Measurements from ENCODE around the gene PARD3.

The PARD3 gene

DNA sequence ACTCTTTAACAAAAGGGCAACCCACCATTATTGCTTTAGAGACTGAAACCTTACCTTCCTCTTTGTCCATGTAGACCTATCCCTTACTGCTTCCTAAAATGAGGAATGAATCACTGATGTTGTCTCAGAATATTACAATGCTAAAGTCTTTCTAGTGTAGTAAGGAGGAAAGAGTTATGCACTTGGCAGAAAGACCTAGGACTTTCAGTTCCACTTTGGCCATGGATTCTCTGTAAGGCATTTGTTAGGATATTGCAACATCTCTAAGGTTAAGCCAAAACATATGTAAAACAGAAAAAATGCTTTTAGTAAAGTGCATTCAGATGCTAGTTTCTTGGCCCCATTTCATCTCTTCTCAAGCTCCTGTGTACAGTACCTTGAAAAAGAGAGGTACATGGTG lies 230.9 kb downstream of the PARD3 start:
- Histone ChIP-seq H3K9me3 (ENCODE audit: control insufficient read depth, low read length) (no peaks in the 10 kb centered on the region), H3K4me1 (ENCODE audit: control insufficient read depth, insufficient read depth, low read length, poor library complexity, severe bottlenecking) (peaks cover 12% of the 10 kb centered on the region), H3K4me3 (ENCODE audit: extremely low read depth, insufficient read depth, low read length, poor library complexity, severe bottlenecking) (no peak overlapping the region), H3K27ac (ENCODE audit: low read depth, low read length, severe bottlenecking) (no peak overlapping the region), H3K36me3 (ENCODE audit: control insufficient read depth, insufficient read depth, low read length) (no peaks in the 10 kb centered on the region)

DNA sequence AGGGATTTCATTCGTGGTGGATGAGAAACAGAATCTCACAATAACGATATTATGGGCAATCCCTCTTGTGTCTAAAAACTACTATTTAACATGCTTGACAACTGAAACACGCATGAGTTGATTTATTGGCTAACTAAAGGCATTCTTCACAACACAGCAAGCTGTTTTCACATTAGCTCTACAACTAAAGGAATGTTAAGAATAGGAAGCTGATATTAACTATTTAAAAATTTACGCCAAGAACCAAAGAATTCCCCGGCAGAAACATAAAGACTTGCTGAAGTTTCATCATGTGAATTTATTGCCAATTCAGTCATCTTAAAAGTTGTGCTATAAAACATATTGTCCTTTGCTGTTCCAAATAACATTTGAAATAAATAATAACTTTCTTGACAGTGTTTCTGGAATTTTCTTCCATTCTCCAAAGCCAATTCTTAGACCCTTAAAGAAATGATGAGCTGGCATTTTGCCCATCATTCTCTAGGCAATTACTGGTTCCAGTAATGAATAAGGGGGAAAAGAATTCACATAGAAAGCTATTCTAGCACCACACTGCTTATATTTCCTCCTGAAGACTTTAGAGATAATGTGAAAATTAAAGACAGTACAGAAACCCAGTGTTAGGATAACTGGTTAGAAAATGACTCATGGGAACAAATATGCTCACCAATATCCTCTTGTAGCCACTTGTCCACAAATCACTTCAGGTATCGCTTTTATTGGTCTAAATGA lies 233.1 kb downstream of the PARD3 start:
- no peaks in the 10 kb centered on the region for H3K9me3 ChIP-seq (ENCODE audit: control insufficient read depth, low read length)
- H3K4me1 ChIP-seq (ENCODE audit: control insufficient read depth, insufficient read depth, low read length, poor library complexity, severe bottlenecking): peaks cover 7% of the 10 kb centered on the region
- no peak overlapping the region for H3K27ac ChIP-seq (ENCODE audit: low read depth, low read length, severe bottlenecking)
- H3K36me3 ChIP-seq (ENCODE audit: control insufficient read depth, insufficient read depth, low read length): no peaks in the 10 kb centered on the region
- H3K4me3 ChIP-seq (ENCODE audit: extremely low read depth, insufficient read depth, low read length, poor library complexity, severe bottlenecking): no peak overlapping the region
- WGBS, 2 experiments (ENCODE audit: insufficient coverage in 2 of 2): 100% methylated on average over 1 of the region's 6 CpGs; no CpG with 5 or more reads in 1 of the 2 experiments

DNA sequence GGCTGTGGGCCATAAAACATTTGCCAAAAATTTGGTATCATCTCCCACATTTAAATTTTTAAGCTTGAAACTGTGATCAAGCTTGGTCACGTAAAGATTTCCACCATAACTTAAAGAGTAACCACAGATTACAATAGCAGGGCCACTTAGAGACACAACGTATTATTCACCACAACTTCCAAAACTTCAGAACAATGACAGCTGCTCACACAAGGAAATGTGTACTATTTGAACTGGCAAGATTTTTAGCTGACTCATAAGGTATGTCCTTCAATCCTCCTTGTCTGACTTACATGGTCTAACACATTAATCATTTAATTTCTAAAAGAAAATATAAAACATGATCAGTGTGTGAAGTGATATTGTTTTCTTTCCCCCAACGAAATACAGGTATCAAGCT lies 234.5 kb downstream of the PARD3 start:
- Histone ChIP-seq H3K27ac (ENCODE audit: low read depth, low read length, severe bottlenecking) (no peak overlapping the region), H3K4me1 (ENCODE audit: control insufficient read depth, insufficient read depth, low read length, poor library complexity, severe bottlenecking) (peaks cover 11% of the 10 kb centered on the region)
- 79 to 100% methylated on average over 1 to 2 of the region's 3 CpGs for WGBS, 2 experiments (ENCODE audit: insufficient coverage in 2 of 2)

DNA sequence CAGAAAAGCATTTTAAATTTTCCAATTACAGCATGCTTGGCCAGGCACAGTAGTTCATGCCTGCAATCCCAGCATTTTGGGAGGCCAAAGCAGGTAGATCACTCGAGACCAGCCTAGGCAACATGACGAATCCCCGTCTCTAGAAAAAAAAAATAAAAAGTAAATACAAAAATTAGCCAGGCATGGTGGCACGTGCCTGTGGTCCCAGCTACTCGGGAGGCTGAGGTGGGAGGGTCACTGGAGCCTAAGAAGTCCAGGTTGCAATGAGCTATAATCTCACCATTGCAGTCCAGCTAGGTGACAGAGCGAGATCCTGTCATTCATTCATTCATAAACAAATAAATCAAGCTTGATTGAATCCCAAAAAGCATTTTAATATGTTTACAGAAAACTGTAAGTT lies 234.9 kb downstream of the PARD3 start:
- Histone ChIP-seq H3K27ac (ENCODE audit: low read depth, low read length, severe bottlenecking) (no peak overlapping the region), H3K36me3 (ENCODE audit: control insufficient read depth, insufficient read depth, low read length) (no peaks in the 10 kb centered on the region), H3K4me3 (ENCODE audit: extremely low read depth, insufficient read depth, low read length, poor library complexity, severe bottlenecking) (no peak overlapping the region), H3K9me3 (ENCODE audit: control insufficient read depth, low read length) (no peaks in the 10 kb centered on the region), H3K4me1 (ENCODE audit: control insufficient read depth, insufficient read depth, low read length, poor library complexity, severe bottlenecking) (peaks cover 11% of the 10 kb centered on the region)
- WGBS, 2 experiments (ENCODE audit: insufficient coverage in 2 of 2): 96 to 100% methylated on average over 3 to 4 of the region's 6 CpGs

More for the DNA sequence above, 234.5 kb downstream of the PARD3 start:
- H3K9me3 ChIP-seq (ENCODE audit: control insufficient read depth, low read length): no peaks in the 10 kb centered on the region
- no peaks in the 10 kb centered on the region for H3K36me3 ChIP-seq (ENCODE audit: control insufficient read depth, insufficient read depth, low read length)
- no peak overlapping the region for H3K4me3 ChIP-seq (ENCODE audit: extremely low read depth, insufficient read depth, low read length, poor library complexity, severe bottlenecking)

DNA sequence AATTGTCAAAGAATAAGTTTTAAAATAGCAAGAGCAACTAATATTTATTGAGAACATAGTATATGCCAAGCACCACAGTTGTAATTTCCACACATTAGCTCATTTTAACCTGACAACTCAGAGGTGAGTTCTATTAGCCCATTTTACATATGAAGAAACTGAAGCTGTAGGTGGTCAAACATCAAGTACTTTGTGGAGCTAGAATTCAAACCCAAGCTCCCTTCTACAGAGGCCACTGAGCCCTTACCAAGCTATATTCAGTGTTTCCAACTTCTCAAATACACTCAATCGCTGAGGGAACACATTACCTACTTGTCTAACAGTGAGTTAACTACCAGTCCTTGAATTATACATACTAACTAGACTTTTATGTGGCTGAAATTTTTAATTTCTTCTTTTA lies 236.6 kb downstream of the PARD3 start:
- Histone ChIP-seq H3K27ac (ENCODE audit: low read depth, low read length, severe bottlenecking) (no peak overlapping the region), H3K36me3 (ENCODE audit: control insufficient read depth, insufficient read depth, low read length) (no peaks in the 10 kb centered on the region), H3K4me3 (ENCODE audit: extremely low read depth, insufficient read depth, low read length, poor library complexity, severe bottlenecking) (no peak overlapping the region), H3K4me1 (ENCODE audit: control insufficient read depth, insufficient read depth, low read length, poor library complexity, severe bottlenecking) (peaks cover 17% of the 10 kb centered on the region), H3K9me3 (ENCODE audit: control insufficient read depth, low read length) (no peaks in the 10 kb centered on the region)
- WGBS, 2 experiments (ENCODE audit: insufficient coverage in 2 of 2): 100% methylated on average over 1 of the region's 1 CpG; no CpG with 5 or more reads in 1 of the 2 experiments

DNA sequence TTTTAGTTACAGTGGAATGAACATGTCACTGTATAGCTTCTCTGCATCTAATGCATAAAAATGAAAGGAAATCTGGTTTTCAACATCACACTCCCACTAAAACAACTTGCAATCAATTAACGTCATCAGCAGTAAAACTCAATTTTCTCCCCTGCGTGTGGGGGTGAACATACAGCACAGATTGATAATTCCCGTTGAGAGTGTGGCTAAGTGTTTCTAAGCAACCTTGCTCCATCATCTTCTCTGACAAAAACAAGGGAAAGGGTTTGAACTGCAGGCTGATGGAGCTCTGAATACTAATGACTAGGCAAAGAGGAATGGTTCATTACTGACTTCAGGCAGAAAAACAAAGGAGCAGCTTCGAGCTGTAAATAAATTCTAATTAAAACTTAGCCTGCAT lies 238.3 kb downstream of the PARD3 start:
- Histone ChIP-seq H3K4me3 (ENCODE audit: extremely low read depth, insufficient read depth, low read length, poor library complexity, severe bottlenecking) (no peak overlapping the region), H3K27ac (ENCODE audit: low read depth, low read length, severe bottlenecking) (no peak overlapping the region), H3K4me1 (ENCODE audit: control insufficient read depth, insufficient read depth, low read length, poor library complexity, severe bottlenecking) (peaks cover 10% of the 10 kb centered on the region), H3K9me3 (ENCODE audit: control insufficient read depth, low read length) (no peaks in the 10 kb centered on the region), H3K36me3 (ENCODE audit: control insufficient read depth, insufficient read depth, low read length) (no peaks in the 10 kb centered on the region)
- WGBS, 2 experiments (ENCODE audit: insufficient coverage in 2 of 2): 71 to 80% methylated on average over 1 of the region's 4 CpGs

DNA sequence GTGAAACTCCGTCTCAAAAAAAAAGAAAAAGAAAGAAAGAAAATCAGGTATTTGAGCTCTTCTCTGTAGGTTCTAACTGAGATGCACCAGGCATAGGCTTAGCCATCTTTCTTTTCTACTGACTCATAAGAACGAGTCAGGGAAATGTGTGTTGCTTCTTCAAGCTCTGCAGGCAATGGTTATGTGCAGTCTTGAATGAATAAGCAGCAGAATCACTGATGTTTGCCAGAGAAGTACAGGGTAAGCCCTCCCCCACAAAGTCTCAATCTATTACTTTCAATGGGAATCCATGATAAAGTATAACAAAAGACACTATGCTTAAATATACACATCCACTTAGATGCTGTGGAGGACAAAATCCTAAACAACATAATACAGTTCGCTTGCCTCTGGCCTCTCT lies 239.2 kb downstream of the PARD3 start:
- H3K4me3 ChIP-seq (ENCODE audit: extremely low read depth, insufficient read depth, low read length, poor library complexity, severe bottlenecking): no peak overlapping the region
- 83 to 94% methylated on average over 2 of the region's 3 CpGs for WGBS, 2 experiments (ENCODE audit: insufficient coverage in 2 of 2)
- H3K27ac ChIP-seq (ENCODE audit: low read depth, low read length, severe bottlenecking): no peak overlapping the region

DNA sequence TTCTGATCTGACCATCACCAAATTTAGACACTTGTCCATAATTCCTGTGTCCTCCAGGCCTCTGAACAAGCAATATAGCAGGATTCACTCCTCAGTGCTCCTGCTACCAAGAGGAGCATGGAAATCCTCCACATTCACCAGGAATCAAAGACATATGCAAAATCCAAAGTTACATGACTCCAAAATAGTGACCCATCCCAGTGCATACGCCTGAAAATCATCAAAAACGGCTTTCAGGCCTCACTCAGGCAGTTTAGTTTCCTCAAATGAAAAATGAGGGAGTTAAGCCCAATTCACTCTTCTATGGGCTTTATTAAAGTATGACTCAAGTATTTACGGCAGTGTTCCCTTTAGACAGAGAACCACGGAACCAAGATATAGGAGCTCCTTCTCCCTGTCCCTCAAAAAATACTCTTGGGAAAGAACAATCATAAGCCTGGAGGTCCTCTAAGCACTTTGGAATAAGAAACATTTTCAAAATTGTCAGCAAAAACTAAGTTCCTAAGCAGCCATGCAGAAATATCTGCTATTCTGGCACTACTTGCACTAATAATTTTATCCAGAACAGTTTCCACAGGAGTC lies 240.7 kb downstream of the PARD3 start:
- Histone ChIP-seq H3K4me1 (ENCODE audit: control insufficient read depth, insufficient read depth, low read length, poor library complexity, severe bottlenecking) (peaks cover 9% of the 10 kb centered on the region), H3K9me3 (ENCODE audit: control insufficient read depth, low read length) (no peaks in the 10 kb centered on the region), H3K36me3 (ENCODE audit: control insufficient read depth, insufficient read depth, low read length) (no peaks in the 10 kb centered on the region), H3K4me3 (ENCODE audit: extremely low read depth, insufficient read depth, low read length, poor library complexity, severe bottlenecking) (no peak overlapping the region), H3K27ac (ENCODE audit: low read depth, low read length, severe bottlenecking) (no peak overlapping the region)
- WGBS, 2 experiments (ENCODE audit: insufficient coverage in 2 of 2): 92 to 93% methylated on average over 4 of the region's 4 CpGs

More for the DNA sequence above, 239.2 kb downstream of the PARD3 start:
- peaks cover 9% of the 10 kb centered on the region for H3K4me1 ChIP-seq (ENCODE audit: control insufficient read depth, insufficient read depth, low read length, poor library complexity, severe bottlenecking)
- H3K9me3 ChIP-seq (ENCODE audit: control insufficient read depth, low read length): no peaks in the 10 kb centered on the region
- no peaks in the 10 kb centered on the region for H3K36me3 ChIP-seq (ENCODE audit: control insufficient read depth, insufficient read depth, low read length)

DNA sequence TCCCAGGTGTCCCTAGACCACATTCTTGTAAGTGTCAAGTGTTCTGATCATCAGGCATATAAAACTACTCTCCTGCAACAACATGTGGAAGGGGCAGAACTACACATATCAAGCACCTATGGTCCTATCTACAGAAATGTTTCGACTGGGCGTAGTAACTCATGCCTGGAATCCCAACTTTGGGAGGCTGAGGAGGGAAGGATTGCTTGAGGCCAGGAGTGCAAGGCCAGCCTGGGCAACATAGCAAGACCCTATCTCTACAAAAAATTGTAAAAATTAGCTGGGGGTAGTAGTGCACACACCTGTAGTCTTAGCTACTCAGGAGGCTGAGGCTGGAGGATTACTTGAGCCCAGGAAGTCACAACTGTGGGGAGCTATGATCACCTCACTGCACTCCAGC lies 244.2 kb downstream of the PARD3 start:
- no CpG with 5 or more reads among the region's 2 CpGs for WGBS, 2 experiments (ENCODE audit: insufficient coverage in 2 of 2)
- no peaks in the 10 kb centered on the region for H3K9me3 ChIP-seq (ENCODE audit: control insufficient read depth, low read length)
- peaks cover 10% of the 10 kb centered on the region for H3K4me1 ChIP-seq (ENCODE audit: control insufficient read depth, insufficient read depth, low read length, poor library complexity, severe bottlenecking)
- no peak overlapping the region for H3K27ac ChIP-seq (ENCODE audit: low read depth, low read length, severe bottlenecking)
- no peak overlapping the region for H3K4me3 ChIP-seq (ENCODE audit: extremely low read depth, insufficient read depth, low read length, poor library complexity, severe bottlenecking)
- H3K36me3 ChIP-seq (ENCODE audit: control insufficient read depth, insufficient read depth, low read length): no peaks in the 10 kb centered on the region

DNA sequence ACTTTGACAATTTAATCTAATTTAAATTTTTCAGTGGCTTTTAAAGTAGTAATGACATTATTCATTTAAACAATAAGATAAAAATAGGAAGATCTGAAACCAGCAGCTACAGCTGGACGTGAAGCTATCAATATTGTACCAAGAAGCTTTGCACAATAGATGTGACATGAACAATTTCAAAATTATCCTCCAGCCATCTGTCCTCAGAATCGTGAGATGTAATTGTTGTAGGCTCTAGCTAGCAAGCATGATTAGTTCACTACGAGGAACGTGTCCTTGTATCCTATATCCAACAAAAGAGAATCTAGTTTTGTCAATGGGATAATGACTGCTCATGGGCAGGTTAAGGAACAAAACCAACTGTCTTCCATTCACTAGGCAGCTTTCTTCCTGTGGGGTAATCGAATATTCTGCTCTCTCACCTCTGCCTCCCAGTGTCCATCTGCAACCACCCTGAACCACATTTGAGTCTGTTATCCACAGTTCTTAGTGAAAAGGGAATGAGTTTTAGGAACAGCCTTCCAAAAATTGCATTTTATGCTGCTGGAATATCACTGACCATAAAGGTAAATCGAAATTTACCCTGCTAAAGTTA lies 247.3 kb downstream of the PARD3 start:
- H3K36me3 ChIP-seq (ENCODE audit: control insufficient read depth, insufficient read depth, low read length): no peaks in the 10 kb centered on the region
- H3K27ac ChIP-seq (ENCODE audit: low read depth, low read length, severe bottlenecking): no peak overlapping the region
- WGBS, 2 experiments (ENCODE audit: insufficient coverage in 2 of 2): 50 to 89% methylated on average over 3 to 4 of the region's 6 CpGs
- H3K9me3 ChIP-seq (ENCODE audit: control insufficient read depth, low read length): no peaks in the 10 kb centered on the region
- peaks cover 6% of the 10 kb centered on the region for H3K4me1 ChIP-seq (ENCODE audit: control insufficient read depth, insufficient read depth, low read length, poor library complexity, severe bottlenecking)
- H3K4me3 ChIP-seq (ENCODE audit: extremely low read depth, insufficient read depth, low read length, poor library complexity, severe bottlenecking): no peak overlapping the region

DNA sequence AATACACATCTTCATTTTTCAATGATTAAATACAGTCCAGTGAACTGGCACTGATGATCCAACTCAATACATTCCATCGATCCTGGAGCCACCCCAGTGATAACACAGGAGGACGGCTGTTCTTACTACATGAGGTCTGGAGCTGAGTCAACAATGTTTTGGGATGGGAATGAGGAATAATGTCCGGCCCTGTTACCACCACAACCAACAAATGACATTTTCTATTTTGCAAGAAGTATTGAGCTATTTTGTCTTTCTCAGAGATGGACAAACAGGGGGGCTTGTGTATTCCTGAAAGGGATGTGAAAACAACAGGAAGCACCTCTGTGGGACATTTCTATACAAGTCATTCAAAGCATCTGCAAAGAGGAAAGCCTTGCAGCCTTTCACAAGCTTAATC lies 249.2 kb downstream of the PARD3 start:
- Histone ChIP-seq H3K4me3 (ENCODE audit: extremely low read depth, insufficient read depth, low read length, poor library complexity, severe bottlenecking) (no peak overlapping the region), H3K4me1 (ENCODE audit: control insufficient read depth, insufficient read depth, low read length, poor library complexity, severe bottlenecking) (peaks cover 6% of the 10 kb centered on the region), H3K36me3 (ENCODE audit: control insufficient read depth, insufficient read depth, low read length) (no peaks in the 10 kb centered on the region), H3K9me3 (ENCODE audit: control insufficient read depth, low read length) (no peaks in the 10 kb centered on the region), H3K27ac (ENCODE audit: low read depth, low read length, severe bottlenecking) (no peak overlapping the region)
- WGBS, 2 experiments (ENCODE audit: insufficient coverage in 2 of 2): 100% methylated on average over 1 of the region's 3 CpGs; no CpG with 5 or more reads in 1 of the 2 experiments
